ENCODE measurements around the gene SIRPA.
A peak's percentile ranks its signal among the peaks of the same experiment; 100 is the strongest.

The SIRPA gene

GRCh38 chr20:1952737-1953530 lies 57.7 kb downstream of the SIRPA start:
- DNase-seq, result no peak

GRCh38 chr20:1953621-1954020 lies 58.4 kb downstream of the SIRPA start:
- DNase-seq, result no peak

GRCh38 chr20:1955217-1955616 lies 60.0 kb downstream of the SIRPA start:
- DNase-seq, result no peak

DNA sequence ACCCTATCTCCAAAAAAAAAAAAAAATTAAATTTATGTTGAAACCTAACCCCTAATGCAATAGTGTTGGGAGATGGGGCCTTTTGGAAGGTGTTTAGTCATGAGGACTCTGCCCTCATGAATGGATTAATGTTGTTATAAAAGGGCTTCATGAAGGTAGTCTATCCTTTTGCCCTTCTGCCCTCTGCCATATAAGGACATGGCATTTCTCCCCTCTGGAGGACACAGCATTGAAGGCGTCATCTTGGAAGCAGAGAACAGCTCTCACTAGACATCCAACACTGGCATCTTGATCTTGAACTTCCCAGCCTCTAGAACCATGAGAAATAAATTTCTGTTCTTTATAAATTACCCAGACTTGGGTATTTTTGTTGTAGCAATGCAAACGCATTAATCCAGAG lies 63.2 kb downstream of the SIRPA start:
- no peak for DNase-seq

- no peak for DNase-seq
These were observed 63.9 kb downstream of the SIRPA start for GRCh38 chr20:1959156-1959555.

DNA sequence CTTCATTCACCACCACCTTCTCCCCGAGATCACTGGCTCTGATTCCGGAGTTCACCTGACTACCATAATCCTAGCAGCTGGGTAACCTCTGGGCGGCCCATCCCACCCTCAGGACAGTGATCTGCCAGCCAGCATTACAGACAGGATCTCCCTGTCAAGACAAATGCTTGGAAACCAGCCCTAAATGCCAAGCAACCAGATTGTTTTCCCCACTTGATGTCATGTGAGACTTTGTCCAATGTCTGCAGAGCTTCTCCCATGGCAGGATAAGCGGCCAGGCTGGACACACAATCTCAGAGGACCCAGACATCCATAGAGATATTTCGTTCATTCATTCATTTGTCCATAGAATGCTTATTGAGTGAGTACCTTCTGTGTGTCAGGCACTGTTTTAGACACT lies 66.2 kb downstream of the SIRPA start:
- DNase-seq, result no peak

DNA sequence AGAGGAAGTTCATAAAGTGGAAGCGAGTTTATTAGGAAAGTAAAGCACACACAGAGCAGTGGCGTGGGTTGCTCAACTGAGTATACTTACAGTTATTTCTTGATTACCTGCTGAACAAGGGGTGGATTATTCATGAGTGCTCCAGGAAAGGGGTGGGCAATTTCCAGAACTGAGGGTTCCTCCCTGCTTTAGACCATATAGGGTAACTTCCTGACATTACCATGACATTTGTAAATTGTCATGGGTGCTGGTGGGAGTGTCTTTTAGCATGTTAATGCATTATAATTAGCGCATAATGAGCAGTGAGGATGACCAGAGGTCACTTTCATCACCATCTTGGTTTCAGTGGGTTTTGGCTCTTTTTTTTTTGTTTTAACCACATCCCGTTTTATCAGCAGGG lies 68.9 kb downstream of the SIRPA start:
- no peak for DNase-seq

- DNase-seq, result no peak
These were observed 69.6 kb downstream of the SIRPA start for GRCh38 chr20:1964659-1965405.

GRCh38 chr20:1965520-1966351 lies 70.5 kb downstream of the SIRPA start:
- peak; percentile 49 for DNase-seq

DNA sequence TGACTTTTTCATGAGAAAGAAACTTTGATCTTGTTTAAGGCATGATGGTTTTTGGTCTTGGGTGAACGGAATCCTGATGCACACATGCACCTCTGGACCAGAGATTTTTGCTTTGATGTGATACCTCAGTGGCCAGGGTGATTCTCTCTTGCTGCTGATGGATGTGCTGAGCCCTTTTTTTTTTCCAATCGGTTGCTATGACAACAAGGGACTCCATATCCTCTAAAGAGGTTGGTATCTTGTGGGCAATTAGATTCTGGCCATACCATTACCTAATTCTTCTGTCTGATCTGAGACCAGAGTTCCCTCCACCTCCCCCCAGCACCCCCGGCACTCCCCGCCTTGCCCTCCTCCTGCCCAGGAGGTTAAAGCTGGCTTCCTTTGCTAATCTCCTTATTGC lies 73.8 kb downstream of the SIRPA start:
- DNase-seq, result no peak

DNA sequence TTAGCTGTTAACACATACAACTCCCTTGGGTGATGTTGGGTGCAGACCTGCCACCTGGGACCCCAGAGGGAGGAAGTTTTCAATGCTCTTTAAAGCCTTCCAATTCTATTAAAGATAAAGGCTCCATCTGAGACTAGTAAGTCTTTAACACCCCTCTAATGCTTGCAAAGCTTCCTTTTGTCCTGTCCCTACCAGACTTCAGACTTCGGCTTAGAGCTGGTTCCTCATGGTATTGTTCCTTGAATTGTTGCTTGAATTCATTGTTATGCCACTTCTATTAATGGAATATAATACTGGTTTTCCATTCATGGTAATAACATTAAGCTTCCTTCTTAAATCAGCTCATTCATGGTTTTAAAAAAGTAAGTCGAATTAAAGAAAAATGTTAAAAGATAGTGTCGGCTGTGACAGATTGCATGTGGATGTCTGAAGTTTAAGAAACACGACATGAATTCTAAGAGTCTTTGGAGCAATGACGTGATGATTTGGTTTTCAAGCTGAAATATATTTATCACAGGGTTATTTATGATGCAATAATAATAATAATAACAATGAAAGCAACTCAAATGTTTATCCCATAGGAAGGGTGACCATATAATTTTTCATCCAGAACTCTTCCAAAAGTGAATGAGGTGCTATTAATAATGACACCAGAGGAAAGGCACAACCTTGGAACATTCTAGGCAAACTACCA lies 76.8 kb downstream of the SIRPA start:
- DNase-seq, result no peak

GRCh38 chr20:1973601-1974440 lies 78.6 kb downstream of the SIRPA start:
- DNase-seq, result no peak

DNA sequence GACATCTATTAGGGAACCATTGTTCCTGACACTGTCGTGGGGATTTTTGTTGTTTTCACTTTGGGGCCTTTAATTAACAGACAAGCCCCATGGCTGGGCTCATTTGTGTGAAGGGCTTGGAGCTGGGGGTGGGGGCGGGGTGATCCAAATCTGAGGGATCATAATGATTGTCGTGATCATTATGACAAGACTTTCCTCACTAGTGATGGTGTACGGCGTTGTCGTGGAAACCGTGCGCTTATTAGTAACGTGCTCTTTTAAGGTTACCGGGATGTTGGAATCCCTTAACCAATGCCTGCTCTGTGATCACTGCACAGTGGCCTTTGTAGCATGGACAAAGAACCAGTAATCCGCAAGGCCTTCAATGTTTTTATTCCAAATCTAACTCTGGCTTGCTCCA lies 80.1 kb downstream of the SIRPA start:
- DNase-seq, result no peak

- DNase-seq, result no peak
These were observed 84.0 kb downstream of the SIRPA start for GRCh38 chr20:1979106-1979778.

GRCh38 chr20:1982686-1983085 lies 87.5 kb downstream of the SIRPA start:
- DNase-seq, result no peak

- no peak for DNase-seq
These were observed 88.1 kb downstream of the SIRPA start for GRCh38 chr20:1983301-1983700.

- DNase-seq, result peak; percentile 9
These were observed 92.6 kb downstream of the SIRPA start for GRCh38 chr20:1987826-1988225.

All from fibroblast of skin of back (primary cell).